ENCODE results near the gene DHRS9.

DHRS9 gene

GRCh38 chr2:169073211-169073962 lies 4.0 kb downstream of the DHRS9 start:
- Histone ChIP-seq H3K27me3 (ENCODE audit: low read length) (no peaks in the 10 kb centered on the region), H3K36me3 (ENCODE audit: low read length) (no peaks in the 10 kb centered on the region), H3K9me3 (ENCODE audit: insufficient read depth, low read length) (no peaks in the 10 kb centered on the region), H3F3A (ENCODE audit: insufficient read depth) (no peaks in the 10 kb centered on the region), H3K9me2 (replicated peaks; ENCODE audit: insufficient read depth, low read length) (no peaks in the 10 kb centered on the region), H3K4me2 (ENCODE audit: low read depth, low read length, poor library complexity, severe bottlenecking) (no peak overlapping the region), H2AFZ (ENCODE audit: low read depth, low read length, severe bottlenecking) (no peak overlapping the region), H3K4me3 (ENCODE audit: insufficient read depth, low read length, poor library complexity, severe bottlenecking) (no peak overlapping the region), H4K20me1 (ENCODE audit: low read depth, low read length) (no peaks in the 10 kb centered on the region), H3K79me2 (ENCODE audit: insufficient read depth, low read length) (no peaks in the 10 kb centered on the region), H3K9ac (ENCODE audit: low read length) (no peak overlapping the region), H3K27ac (ENCODE audit: low read depth, low read length) (no peak overlapping the region)
- TF ChIP-seq CTCF (IDR thresholded peaks at IDR 0.05; ENCODE audit: insufficient read depth, low read length, poor library complexity, severe bottlenecking) (no peak), EZH2phosphoT487 (conservative IDR thresholded peaks at IDR 0.05; ENCODE audit: low read length) (no peak)

DNA sequence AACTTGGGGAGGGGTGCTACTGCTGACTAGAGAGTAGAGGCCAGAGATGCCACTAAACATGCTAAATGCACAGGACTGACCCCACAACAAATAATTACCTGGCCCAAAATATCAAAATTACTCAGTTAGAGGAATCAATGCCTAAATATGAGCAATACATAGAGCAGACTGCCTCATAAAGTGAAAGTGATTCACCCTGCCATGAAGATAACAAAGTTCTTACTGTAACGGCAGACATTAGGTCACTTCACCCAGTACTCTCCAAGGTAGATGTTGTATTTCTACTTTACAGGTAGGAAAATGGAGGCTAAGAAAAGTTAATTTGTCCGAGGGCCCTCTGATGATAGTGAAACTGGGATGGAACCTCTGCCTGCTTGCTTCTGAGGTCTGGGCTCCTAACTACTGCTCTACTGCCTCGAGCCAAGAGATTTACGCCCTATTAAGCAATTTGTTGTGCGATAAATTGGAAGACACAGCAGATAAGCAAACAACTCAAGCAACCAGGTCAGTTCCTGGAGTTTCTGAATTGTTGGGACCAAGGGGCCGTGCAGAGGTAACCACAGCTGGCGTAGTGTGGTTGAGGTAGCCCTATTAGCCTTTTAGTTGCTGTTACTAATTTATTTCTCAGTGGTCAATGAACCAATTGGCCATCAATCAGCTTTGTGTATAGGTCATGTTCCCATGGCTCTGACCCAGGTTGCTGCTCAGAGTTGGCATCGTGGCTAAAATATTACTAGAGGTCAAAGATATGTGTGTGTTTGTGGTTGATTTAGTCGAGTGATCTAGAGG lies 4.8 kb downstream of the DHRS9 start:
- TF ChIP-seq EZH2phosphoT487 (conservative IDR thresholded peaks at IDR 0.05; ENCODE audit: low read length) (no peak), CTCF (IDR thresholded peaks at IDR 0.05; ENCODE audit: insufficient read depth, low read length, poor library complexity, severe bottlenecking) (no peak)
- Histone ChIP-seq H3K79me2 (ENCODE audit: insufficient read depth, low read length) (no peaks in the 10 kb centered on the region), H3F3A (ENCODE audit: insufficient read depth) (no peaks in the 10 kb centered on the region), H3K9me3 (ENCODE audit: insufficient read depth, low read length) (no peaks in the 10 kb centered on the region), H3K27me3 (ENCODE audit: low read length) (no peaks in the 10 kb centered on the region), H3K9ac (ENCODE audit: low read length) (no peak overlapping the region), H3K36me3 (ENCODE audit: low read length) (no peaks in the 10 kb centered on the region), H3K4me2 (ENCODE audit: low read depth, low read length, poor library complexity, severe bottlenecking) (no peak overlapping the region), H3K4me3 (ENCODE audit: insufficient read depth, low read length, poor library complexity, severe bottlenecking) (no peak overlapping the region), H3K9me2 (replicated peaks; ENCODE audit: insufficient read depth, low read length) (no peaks in the 10 kb centered on the region), H4K20me1 (ENCODE audit: low read depth, low read length) (no peaks in the 10 kb centered on the region), H2AFZ (ENCODE audit: low read depth, low read length, severe bottlenecking) (no peak overlapping the region), H3K27ac (ENCODE audit: low read depth, low read length) (no peak overlapping the region)

GRCh38 chr2:169077674-169078240 lies 8.4 kb downstream of the DHRS9 start:
- Histone ChIP-seq H3K4me3 (ENCODE audit: insufficient read depth, low read length, poor library complexity, severe bottlenecking) (no peak overlapping the region), H3K27me3 (ENCODE audit: low read length) (no peaks in the 10 kb centered on the region), H3K79me2 (ENCODE audit: insufficient read depth, low read length) (no peaks in the 10 kb centered on the region), H3K9ac (ENCODE audit: low read length) (no peak overlapping the region), H3F3A (ENCODE audit: insufficient read depth) (no peaks in the 10 kb centered on the region), H3K4me2 (ENCODE audit: low read depth, low read length, poor library complexity, severe bottlenecking) (no peak overlapping the region), H4K20me1 (ENCODE audit: low read depth, low read length) (no peaks in the 10 kb centered on the region), H3K36me3 (ENCODE audit: low read length) (no peaks in the 10 kb centered on the region), H2AFZ (ENCODE audit: low read depth, low read length, severe bottlenecking) (no peak overlapping the region), H3K9me3 (ENCODE audit: insufficient read depth, low read length) (no peaks in the 10 kb centered on the region), H3K9me2 (replicated peaks; ENCODE audit: insufficient read depth, low read length) (no peaks in the 10 kb centered on the region), H3K27ac (ENCODE audit: low read depth, low read length) (no peak overlapping the region)
- no peak for TF ChIP-seq EZH2phosphoT487 (conservative IDR thresholded peaks at IDR 0.05; ENCODE audit: low read length)
- TF ChIP-seq CTCF (IDR thresholded peaks at IDR 0.05; ENCODE audit: insufficient read depth, low read length, poor library complexity, severe bottlenecking): no peak
